Mammary epithelial cell (primary cell): Measurements from ENCODE around the gene PLXNB3.

Source experiments
- CTCF ChIP-seq, 2 donors: IDR thresholded peaks in 1 of 2; conservative IDR thresholded peaks in 1 of 2; 2 replicates each; pipeline ENCODE4 v1.5.1; 2011 to 2012; ENCODE audit warnings: inconsistent platforms in 2 of 2, low read length in 2 of 2, mild to moderate bottlenecking in 2 of 2, control low read depth in 1 of 2, low read depth in 1 of 2; ENCODE audit not compliant: insufficient read depth in 1 of 2; ENCODE audit errors: extremely low read depth in 1 of 2
- EZH2 ChIP-seq: IDR thresholded peaks from 2 replicates; pipeline ENCODE4 v1.6.1; 2012; ENCODE audit warnings: low read length, inconsistent platforms, borderline replicate concordance

- no peak for TF ChIP-seq CTCF (conservative IDR thresholded peaks at IDR 0.05 in 1 of 2, IDR thresholded peaks at IDR 0.05 in 1 of 2; ENCODE audit: extremely low read depth in 1 of 2, insufficient read depth in 1 of 2, low read depth in 1 of 2, low read length in 2 of 2)
- no peak for TF ChIP-seq EZH2
These were observed 2.2 kb downstream of the PLXNB3 start for GRCh38 chrX:153766098-153766817.
